ENCODE data around the gene GPR17. TPM values are rescaled to one million over a fixed set of nuclear protein-coding genes. Genes with fewer than 3 reads are reported as not detected.

The GPR17 gene
- total RNA-seq, 4 donors from 2014 or later, result 1.1 to 1.6 (median 1.2) TPM

- WGBS, 2 donors, result 74 to 79% methylated on average over 10 of the region's 10 CpGs
- no peak overlapping the region for H3K4me3 ChIP-seq
- peaks cover 0 to 7% (median 0%) of the 10 kb centered on the region in 4 donors for H3K9me3 ChIP-seq
- H3K27me3 ChIP-seq, result no peaks in the 10 kb centered on the region
- no peaks in the 10 kb centered on the region for H3K36me3 ChIP-seq
- no peak for DNase-seq (ENCODE audit: low spot score in 2 of 2)
- TF ChIP-seq EP300 (IDR thresholded peaks at IDR 0.05) (no peak), POLR2A (IDR thresholded peaks at IDR 0.05) (no peak), CTCF (IDR thresholded peaks at IDR 0.05) (no peak)
- H3K27ac ChIP-seq, result peak overlapping the region in 1 of 4 donors; percentile 90
- peaks cover 0 to 37% (median 4%) of the 10 kb centered on the region in 4 donors for H3K4me1 ChIP-seq
Observed at GRCh38 chr2:127670055-127670956, 24.4 kb downstream of the GPR17 start.

- WGBS, 2 donors, result 77 to 90% methylated on average over 5 of the region's 5 CpGs
- DNase-seq (ENCODE audit: low spot score in 2 of 2), result no peak
- Histone ChIP-seq H3K4me3 (no peak overlapping the region), H3K27me3 (no peaks in the 10 kb centered on the region), H3K27ac (peak overlapping the region in 1 of 4 donors; percentile 90), H3K9me3 (peaks cover 0 to 7% (median 0%) of the 10 kb centered on the region in 4 donors), H3K36me3 (no peaks in the 10 kb centered on the region), H3K4me1 (peaks cover 0 to 37% (median 6%) of the 10 kb centered on the region in 4 donors)
- TF ChIP-seq POLR2A (IDR thresholded peaks at IDR 0.05) (no peak), EP300 (IDR thresholded peaks at IDR 0.05) (no peak), CTCF (IDR thresholded peaks at IDR 0.05) (no peak)
Observed at GRCh38 chr2:127670957-127671290, 25.0 kb downstream of the GPR17 start.

GRCh38 chr2:127671557-127672302, 25.8 kb downstream of the GPR17 start:
- Histone ChIP-seq H3K36me3 (no peaks in the 10 kb centered on the region), H3K4me3 (peak overlapping the region in 1 of 4 donors; percentile 80), H3K27me3 (no peaks in the 10 kb centered on the region), H3K27ac (peak overlapping the region in 3 of 4 donors; percentile 90), H3K9me3 (peaks cover 0 to 7% (median 0%) of the 10 kb centered on the region in 4 donors), H3K4me1 (peaks cover 0 to 44% (median 9%) of the 10 kb centered on the region in 4 donors)
- no peak for DNase-seq (ENCODE audit: low spot score in 2 of 2)
- no peak for TF ChIP-seq CTCF (IDR thresholded peaks at IDR 0.05)
- TF ChIP-seq EP300 (IDR thresholded peaks at IDR 0.05), result peak in 1 of 2 donors; percentile 6
- WGBS, 2 donors, result 75 to 76% methylated on average over 10 to 14 of the region's 14 CpGs

- H3K36me3 ChIP-seq, result no peaks in the 10 kb centered on the region
- H3K4me1 ChIP-seq, result peaks cover 0 to 47% (median 9%) of the 10 kb centered on the region in 4 donors
- 58 to 67% methylated on average over 19 to 20 of the region's 20 CpGs for WGBS, 2 donors
- TF ChIP-seq EP300 (IDR thresholded peaks at IDR 0.05) (peak in 1 of 2 donors; percentile 49), CTCF (IDR thresholded peaks at IDR 0.05) (no peak)
- H3K27me3 ChIP-seq, result no peaks in the 10 kb centered on the region
- DNase-seq (ENCODE audit: low spot score in 2 of 2), result no peak
- peak overlapping the region in 3 of 4 donors; percentile 90 for H3K27ac ChIP-seq
- peak overlapping the region in 2 of 4 donors; percentile 73 to 80 for H3K4me3 ChIP-seq
- H3K9me3 ChIP-seq, result peaks cover 0 to 7% (median 0%) of the 10 kb centered on the region in 4 donors
Observed at GRCh38 chr2:127672341-127673224, 26.6 kb downstream of the GPR17 start.
